Measurements from ENCODE around the gene ITPK1.

DNA sequence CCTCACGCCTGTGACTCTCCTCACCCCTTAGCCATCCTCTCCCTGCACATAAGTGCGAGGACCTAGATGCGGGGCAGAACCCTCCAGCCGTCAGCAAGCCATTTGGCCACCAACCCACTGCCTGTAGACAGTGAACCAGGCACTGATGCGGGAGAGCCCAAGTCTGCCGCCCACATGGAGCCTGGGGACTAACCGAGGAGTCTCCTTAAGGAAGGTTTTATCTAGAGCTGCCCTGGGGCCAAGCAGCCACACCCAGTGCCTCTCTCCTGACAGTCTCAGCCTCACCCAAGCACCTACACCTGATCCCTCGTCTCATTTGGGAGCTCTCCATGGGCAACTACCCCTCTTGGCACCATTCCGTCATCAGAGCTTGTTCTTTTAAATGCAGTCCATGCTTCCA, 120.1 kb downstream of the ITPK1 start:
- no peak for TF ChIP-seq CTCF (conservative IDR thresholded peaks at IDR 0.05; ENCODE audit: low read depth, low read length)
- TF ChIP-seq EZH2phosphoT487 (IDR thresholded peaks at IDR 0.05; ENCODE audit: borderline replicate concordance, low read length), result no peak

All from PC-3 (cell line).